Measurements from ENCODE around the gene KCNIP1.

KCNIP1 gene

GRCh38 chr5:170476704-170477103, 27.1 kb upstream of the KCNIP1 start:
- Mint-ChIP-seq H3K27ac (no peak overlapping the region), H3K27me3 (peaks cover 32% of the 10 kb centered on the region), H3K9me3 (peaks cover 3% of the 10 kb centered on the region), H3K36me3 (no peaks in the 10 kb centered on the region), H3K4me3 (no peak overlapping the region), H3K4me1 (no peaks in the 10 kb centered on the region)
- ATAC-seq = no peak

GRCh38 chr5:170477906-170478305, 25.9 kb upstream of the KCNIP1 start:
- Mint-ChIP-seq H3K27ac (no peak overlapping the region), H3K27me3 (peaks cover 39% of the 10 kb centered on the region), H3K4me3 (no peak overlapping the region), H3K36me3 (no peaks in the 10 kb centered on the region), H3K9me3 (peaks cover 3% of the 10 kb centered on the region), H3K4me1 (no peaks in the 10 kb centered on the region)
- ATAC-seq = no peak

- no peak for ATAC-seq
- no peak overlapping the region for H3K4me3 Mint-ChIP-seq
- H3K36me3 Mint-ChIP-seq = no peaks in the 10 kb centered on the region
- H3K9me3 Mint-ChIP-seq = peaks cover 3% of the 10 kb centered on the region
- H3K27ac Mint-ChIP-seq = no peak overlapping the region
- H3K27me3 Mint-ChIP-seq = peaks cover 39% of the 10 kb centered on the region
- H3K4me1 Mint-ChIP-seq = no peaks in the 10 kb centered on the region
Observed at GRCh38 chr5:170478306-170478705, 25.5 kb upstream of the KCNIP1 start.

- Mint-ChIP-seq H3K4me3 (no peak overlapping the region), H3K27ac (no peak overlapping the region), H3K36me3 (no peaks in the 10 kb centered on the region), H3K27me3 (peaks cover 47% of the 10 kb centered on the region), H3K9me3 (peaks cover 3% of the 10 kb centered on the region), H3K4me1 (no peaks in the 10 kb centered on the region)
- no peak for ATAC-seq
Observed at GRCh38 chr5:170479484-170479883, 24.3 kb upstream of the KCNIP1 start.

- Mint-ChIP-seq H3K36me3 (no peaks in the 10 kb centered on the region), H3K27ac (no peak overlapping the region), H3K27me3 (peaks cover 55% of the 10 kb centered on the region), H3K9me3 (peaks cover 3% of the 10 kb centered on the region), H3K4me3 (no peak overlapping the region), H3K4me1 (no peaks in the 10 kb centered on the region)
- ATAC-seq = no peak
Observed at GRCh38 chr5:170480260-170480659, 23.6 kb upstream of the KCNIP1 start.

GRCh38 chr5:170481849-170482248, 22.0 kb upstream of the KCNIP1 start:
- no peak for ATAC-seq
- no peaks in the 10 kb centered on the region for H3K36me3 Mint-ChIP-seq
- no peak overlapping the region for H3K27ac Mint-ChIP-seq
- peaks cover under 1% of the 10 kb centered on the region for H3K9me3 Mint-ChIP-seq
- peaks cover 50% of the 10 kb centered on the region for H3K27me3 Mint-ChIP-seq
- H3K4me1 Mint-ChIP-seq = no peaks in the 10 kb centered on the region
- no peak overlapping the region for H3K4me3 Mint-ChIP-seq

GRCh38 chr5:170482511-170482910, 21.3 kb upstream of the KCNIP1 start:
- no peaks in the 10 kb centered on the region for H3K9me3 Mint-ChIP-seq
- H3K36me3 Mint-ChIP-seq = no peaks in the 10 kb centered on the region

GRCh38 chr5:170483701-170484458, 19.9 kb upstream of the KCNIP1 start:
- no peak for ATAC-seq
- peaks cover 48% of the 10 kb centered on the region for H3K27me3 Mint-ChIP-seq
- H3K4me1 Mint-ChIP-seq = no peaks in the 10 kb centered on the region
- H3K27ac Mint-ChIP-seq = no peak overlapping the region
- H3K4me3 Mint-ChIP-seq = no peak overlapping the region
- no peaks in the 10 kb centered on the region for H3K36me3 Mint-ChIP-seq
- no peaks in the 10 kb centered on the region for H3K9me3 Mint-ChIP-seq

More at GRCh38 chr5:170482511-170482910, 21.3 kb upstream of the KCNIP1 start:
- Mint-ChIP-seq H3K27me3 (peaks cover 46% of the 10 kb centered on the region), H3K27ac (no peak overlapping the region), H3K4me1 (no peaks in the 10 kb centered on the region), H3K4me3 (no peak overlapping the region)
- ATAC-seq = no peak

- Mint-ChIP-seq H3K4me3 (no peak overlapping the region), H3K36me3 (no peaks in the 10 kb centered on the region), H3K4me1 (no peaks in the 10 kb centered on the region), H3K27ac (no peak overlapping the region), H3K27me3 (peaks cover 48% of the 10 kb centered on the region), H3K9me3 (no peaks in the 10 kb centered on the region)
- ATAC-seq = no peak
Observed at GRCh38 chr5:170484459-170484831, 19.4 kb upstream of the KCNIP1 start.

- H3K4me3 Mint-ChIP-seq = no peak overlapping the region
- H3K27ac Mint-ChIP-seq = no peak overlapping the region
- H3K36me3 Mint-ChIP-seq = no peaks in the 10 kb centered on the region
- peaks cover 44% of the 10 kb centered on the region for H3K27me3 Mint-ChIP-seq
- no peaks in the 10 kb centered on the region for H3K4me1 Mint-ChIP-seq
- no peak for ATAC-seq
- H3K9me3 Mint-ChIP-seq = no peaks in the 10 kb centered on the region
Observed at GRCh38 chr5:170484847-170485615, 18.8 kb upstream of the KCNIP1 start.

GRCh38 chr5:170485616-170485911, 18.3 kb upstream of the KCNIP1 start:
- no peak overlapping the region for H3K27ac Mint-ChIP-seq
- no peak for ATAC-seq
- peaks cover 44% of the 10 kb centered on the region for H3K27me3 Mint-ChIP-seq
- H3K4me3 Mint-ChIP-seq = no peak overlapping the region
- no peaks in the 10 kb centered on the region for H3K36me3 Mint-ChIP-seq
- H3K9me3 Mint-ChIP-seq = no peaks in the 10 kb centered on the region
- H3K4me1 Mint-ChIP-seq = no peaks in the 10 kb centered on the region

GRCh38 chr5:170486371-170486770, 17.4 kb upstream of the KCNIP1 start:
- peaks cover 44% of the 10 kb centered on the region for H3K27me3 Mint-ChIP-seq

GRCh38 chr5:170488570-170488969, 15.2 kb upstream of the KCNIP1 start:
- H3K27ac Mint-ChIP-seq = no peak overlapping the region
- H3K9me3 Mint-ChIP-seq = no peaks in the 10 kb centered on the region
- H3K36me3 Mint-ChIP-seq = no peaks in the 10 kb centered on the region
- H3K4me3 Mint-ChIP-seq = no peak overlapping the region
- no peaks in the 10 kb centered on the region for H3K4me1 Mint-ChIP-seq
- no peak for ATAC-seq
- H3K27me3 Mint-ChIP-seq = peaks cover 40% of the 10 kb centered on the region

More at GRCh38 chr5:170486371-170486770, 17.4 kb upstream of the KCNIP1 start:
- H3K4me3 Mint-ChIP-seq = no peak overlapping the region
- no peak for ATAC-seq
- no peaks in the 10 kb centered on the region for H3K36me3 Mint-ChIP-seq
- no peaks in the 10 kb centered on the region for H3K4me1 Mint-ChIP-seq
- H3K9me3 Mint-ChIP-seq = no peaks in the 10 kb centered on the region
- no peak overlapping the region for H3K27ac Mint-ChIP-seq

GRCh38 chr5:170489199-170489598, 14.6 kb upstream of the KCNIP1 start:
- H3K36me3 Mint-ChIP-seq = no peaks in the 10 kb centered on the region
- H3K27ac Mint-ChIP-seq = no peak overlapping the region
- H3K4me3 Mint-ChIP-seq = no peak overlapping the region
- no peaks in the 10 kb centered on the region for H3K9me3 Mint-ChIP-seq
- ATAC-seq = no peak
- no peaks in the 10 kb centered on the region for H3K4me1 Mint-ChIP-seq
- peaks cover 41% of the 10 kb centered on the region for H3K27me3 Mint-ChIP-seq

GRCh38 chr5:170490381-170490780, 13.4 kb upstream of the KCNIP1 start:
- Mint-ChIP-seq H3K36me3 (no peaks in the 10 kb centered on the region), H3K4me3 (no peak overlapping the region), H3K27ac (no peak overlapping the region), H3K4me1 (no peaks in the 10 kb centered on the region), H3K9me3 (no peaks in the 10 kb centered on the region), H3K27me3 (peaks cover 38% of the 10 kb centered on the region)
- ATAC-seq = no peak

- Mint-ChIP-seq H3K4me3 (no peak overlapping the region), H3K27ac (no peak overlapping the region), H3K9me3 (no peaks in the 10 kb centered on the region), H3K36me3 (no peaks in the 10 kb centered on the region), H3K27me3 (peaks cover 46% of the 10 kb centered on the region), H3K4me1 (no peaks in the 10 kb centered on the region)
- no peak for ATAC-seq
Observed at GRCh38 chr5:170491479-170491878, 12.3 kb upstream of the KCNIP1 start.

All from stimulated activated memory B cell treated with anti-CD40 and anti-IgM and Interleukin-4, amounts not matched to agents 10 μg/mL and 1 μg/mL and 100 μg/mL, for 72 hours (primary cell).